HCT116 (cell line): Measurements from ENCODE around the gene QRSL1. TPM values are rescaled to one million over a fixed set of nuclear protein-coding genes. Genes with fewer than 3 reads are reported as not detected.

Experiments used
- ATAC-seq: fragments of 200-7000 bp; cut with Tn5 transposase; 2 replicates; pipeline ENCODE4 v1.9.1; 2020; ENCODE audit warnings: mild to moderate bottlenecking, moderate library complexity
- BruUV-seq: library from RNA; stranded (reverse); fragments of 400-500 nt; replicated peaks from 2 replicates; lab custom pipeline; 2021; lab: Mats Ljungman, UMichigan
- CTCF ChIA-PET: fragments of 300-600 bp; sonication (Branson Sonifier 250); formaldehyde crosslinking; loops from one replicate; lab custom pipeline; 2021; ENCODE audit warnings: antibody characterized with exemption; lab: Charles Lee
- POLR2A ChIA-PET: fragments of 300-600, 350-600 bp; sonication (Branson Sonifier 250); formaldehyde crosslinking; loops from one replicate; lab custom pipeline; 2021; ENCODE audit warnings: antibody characterized with exemption; lab: Charles Lee
- RAD21 ChIA-PET, 2 experiments: fragments of 300-600 bp; sonication (Branson Sonifier 250); formaldehyde crosslinking; loops; one replicate each; lab custom pipeline; 2023; ENCODE audit warnings: low total read pairs in 2 of 2; ENCODE audit not compliant: uncharacterized antibody in 2 of 2, unreplicated experiment in 2 of 2, low non-redundant PET in 1 of 2; lab: Charles Lee
- DNase-seq: peaks from one replicate; pipeline ENCODE4 v3.0.0-alpha.2; 2010; ENCODE audit warnings: low read depth, low spot score
- H2AFZ ChIP-seq: fragments of 200-600 bp; shearing (Covaris generic), sonication (generic); 2 replicates; pipeline ENCODE4 v1.6.1; 2017; ENCODE audit warnings: low read depth, mixed run types, mixed read lengths, antibody characterized with exemption, low read length; ENCODE audit not compliant: poor library complexity, severe bottlenecking
- H3K27ac ChIP-seq: 2 replicates; pipeline ENCODE4 v1.5.1; 2012; ENCODE audit warnings: low read depth, low read length
- H3K27me3 ChIP-seq: fragments of 200-600 bp; sonication (generic); 2 replicates; pipeline ENCODE4 v1.6.1; 2016; ENCODE audit warnings: mixed run types, low read length, mixed read lengths; ENCODE audit not compliant: insufficient read depth
- H3K36me3 ChIP-seq, 2 experiments: fragments of 200-500 bp in 1 of 2; fragments of 200-600 bp in 1 of 2; sonication (Bioruptor generic) in 1 of 2; sonication (generic) in 1 of 2; 2 replicates each; pipeline versions ENCODE4 v1.5.1 to v1.6.1; 2014 to 2016; ENCODE audit warnings: low read length in 2 of 2, inconsistent platforms in 1 of 2, mixed read lengths in 1 of 2, mixed run types in 1 of 2; ENCODE audit not compliant: insufficient read depth in 2 of 2, control insufficient read depth in 1 of 2
- H3K4me1 ChIP-seq, 2 experiments: fragments of 200-600 bp in 1 of 2; sonication (generic) in 1 of 2; 2 replicates each; pipeline versions ENCODE4 v1.5.1 to v1.6.1; 2012 to 2017; ENCODE audit warnings: low read length in 2 of 2, inconsistent platforms in 1 of 2, mild to moderate bottlenecking in 1 of 2, mixed read lengths in 1 of 2, mixed run types in 1 of 2, moderate library complexity in 1 of 2; ENCODE audit not compliant: insufficient read depth in 2 of 2, control insufficient read depth in 1 of 2
- H3K4me2 ChIP-seq: fragments of 200-600 bp; sonication (generic); 2 replicates; pipeline ENCODE4 v1.6.1; 2017; ENCODE audit warnings: mixed run types, low read length, mixed read lengths
- H3K4me3 ChIP-seq, 2 experiments: fragments of 200-600 bp in 1 of 2; sonication (generic) in 1 of 2; replicated peaks in 1 of 2; 2 replicates each; pipeline ENCODE4 v1.5.1; 2011 to 2016; ENCODE audit warnings: low read length in 2 of 2, control low read depth in 1 of 2, low read depth in 1 of 2, mild to moderate bottlenecking in 1 of 2, mixed read lengths in 1 of 2, mixed run types in 1 of 2
- H3K79me2 ChIP-seq: fragments of 200-600 bp; sonication (generic); 2 replicates; pipeline ENCODE4 v1.6.1; 2017; ENCODE audit warnings: mild to moderate bottlenecking, mixed run types, low read length, moderate library complexity, mixed read lengths; ENCODE audit not compliant: insufficient read depth
- H3K9ac ChIP-seq: fragments of 200-600 bp; sonication (generic); 2 replicates; pipeline ENCODE4 v1.6.1; 2016; ENCODE audit warnings: low read length, mixed read lengths
- H3K9me2 ChIP-seq: fragments of 200-600 bp; sonication (generic), shearing (Covaris generic); 2 replicates; pipeline ENCODE4 v1.6.1; 2017; ENCODE audit warnings: mixed run types, mild to moderate bottlenecking, moderate library complexity; ENCODE audit not compliant: insufficient read depth
- H3K9me3 ChIP-seq, 2 experiments: fragments of 200-500 bp in 1 of 2; fragments of 200-600 bp in 1 of 2; sonication (Bioruptor generic) in 1 of 2; sonication (generic) in 1 of 2; 2 replicates each; pipeline ENCODE4 v1.6.1; 2014 to 2017; ENCODE audit warnings: low read length in 2 of 2, mixed read lengths in 2 of 2, inconsistent platforms in 1 of 2, low read depth in 1 of 2, mild to moderate bottlenecking in 1 of 2, mixed run types in 1 of 2, moderate library complexity in 1 of 2; ENCODE audit not compliant: control insufficient read depth in 1 of 2, insufficient read depth in 1 of 2
- H4K20me1 ChIP-seq: fragments of 200-600 bp; sonication (generic), shearing (Covaris generic); 2 replicates; pipeline ENCODE4 v1.6.1; 2017; ENCODE audit warnings: mixed run types, mild to moderate bottlenecking, moderate library complexity; ENCODE audit not compliant: insufficient read depth
- CBX3 ChIP-seq: IDR thresholded peaks from 2 replicates; pipeline ENCODE4 v1.6.1; 2012; ENCODE audit warnings: low read depth
- CEBPB ChIP-seq: IDR thresholded peaks from 2 replicates; pipeline ENCODE4 v1.6.1; 2012; ENCODE audit warnings: low read depth
- EGR1 ChIP-seq: IDR thresholded peaks from 2 replicates; pipeline ENCODE4 v1.6.1; 2012; ENCODE audit warnings: low read depth
- EZH2 ChIP-seq: fragments of 200-600 bp; sonication (generic); IDR thresholded peaks from 2 replicates; pipeline ENCODE4 v1.6.1; 2017; ENCODE audit warnings: antibody characterized with exemption, mixed run types
- EZH2phosphoT487 ChIP-seq: fragments of 200-600 bp; IDR thresholded peaks from 2 replicates; pipeline ENCODE4 v1.6.1; 2018; ENCODE audit warnings: antibody characterized with exemption, borderline replicate concordance
- FOSL1 ChIP-seq: IDR thresholded peaks from 2 replicates; pipeline ENCODE4 v1.6.1; 2012; ENCODE audit warnings: low read depth
- POLR2A ChIP-seq: IDR thresholded peaks from 2 replicates; pipeline ENCODE4 v1.7.0; 2011; ENCODE audit warnings: borderline replicate concordance; ENCODE audit not compliant: insufficient read depth, insufficient read length; ENCODE audit errors: extremely low read depth
- POLR2AphosphoS5 ChIP-seq: IDR thresholded peaks from 2 replicates; pipeline ENCODE4 v1.6.1; 2011; ENCODE audit warnings: mild to moderate bottlenecking, low read depth, low read length, moderate library complexity
- RAD21 ChIP-seq: IDR thresholded peaks from 2 replicates; pipeline ENCODE4 v1.6.1; 2012; ENCODE audit warnings: low read depth, mild to moderate bottlenecking
- SP1 ChIP-seq: IDR thresholded peaks from 2 replicates; pipeline ENCODE4 v1.6.1; 2012; ENCODE audit warnings: low read depth
- TCF7L2 ChIP-seq: IDR thresholded peaks from 2 replicates; pipeline ENCODE4 v1.7.0; 2011; ENCODE audit warnings: borderline replicate concordance, inconsistent platforms; ENCODE audit not compliant: insufficient read depth, insufficient read length; ENCODE audit errors: extremely low read depth
- YY1 ChIP-seq: IDR thresholded peaks from 2 replicates; pipeline ENCODE4 v1.6.1; 2011; ENCODE audit warnings: low read length, low read depth, moderate library complexity, mild to moderate bottlenecking; ENCODE audit not compliant: insufficient replicate concordance; ENCODE audit errors: extremely low read depth
- ZNF274 ChIP-seq: fragments of 200-500 bp; sonication (Bioruptor generic); IDR thresholded peaks from 2 replicates; pipeline ENCODE4 v1.6.1; 2014; ENCODE audit warnings: mild to moderate bottlenecking, low read depth, low read length, inconsistent platforms
- intact Hi-C: fragments of 100-400 bp; cut with micrococcal nuclease; formaldehyde crosslinking; loops from 2 replicates; pipeline ENCODE4 v1.10.0; 2022
- total RNA-seq: library from RNA; stranded (reverse); gene quantifications from one replicate; pipeline ENCODE4 v1.2.1, GENCODE V29; 2021; ENCODE audit not compliant: unreplicated experiment
- TF ChIP-seq, protein P1 (sequence below): IDR thresholded peaks from 2 replicates; pipeline ENCODE4 v1.6.1; 2011; ENCODE audit warnings: mild to moderate bottlenecking, low read length, moderate library complexity; ENCODE audit not compliant: insufficient replicate concordance; ENCODE audit errors: extremely low read depth
- TF ChIP-seq, protein P2 (sequence below): IDR thresholded peaks from 2 replicates; pipeline ENCODE4 v1.6.1; 2012; ENCODE audit warnings: low read depth
- TF ChIP-seq, protein P3 (sequence below): IDR thresholded peaks from 2 replicates; pipeline ENCODE4 v1.6.1; 2012

Gene QRSL1
- total RNA-seq, 1 experiment from 2014 or later = 16.0 TPM

DNA sequence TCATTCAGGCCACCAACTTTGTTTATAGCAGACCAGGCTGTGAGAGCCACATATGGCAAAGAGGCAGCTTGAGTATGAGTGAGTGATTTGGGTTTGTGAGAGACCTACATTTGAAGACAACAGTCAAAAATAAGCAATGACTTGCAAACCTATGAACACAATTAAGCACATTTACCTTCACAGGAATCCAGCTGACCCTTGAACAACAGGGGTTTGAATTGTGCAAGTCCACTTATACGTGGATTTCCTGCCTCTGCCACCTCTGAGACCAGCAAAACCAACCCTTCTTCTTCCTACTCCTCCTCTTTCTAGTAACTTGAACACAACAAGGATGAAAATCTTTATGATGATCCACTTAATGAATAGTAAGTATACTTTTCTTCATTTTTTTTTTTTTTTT is 10.2 kb upstream of the QRSL1 start:
- RAD21 ChIA-PET = no interaction called here
- CTCF ChIA-PET = interaction anchor here (1.1 kb wide), 1 partner anchor 360 kb away, joined by 3 read pairs; no protein-coding TSS in a partner anchor
- H3K9ac ChIP-seq = no peak overlapping the region
- no peaks in the 10 kb centered on the region for H3K9me2 ChIP-seq
- H2AFZ ChIP-seq = no peak overlapping the region
- H4K20me1 ChIP-seq = no peaks in the 10 kb centered on the region; the same call in 1 of the 2 replicates
- no peaks in the 10 kb centered on the region for H3K36me3 ChIP-seq
- no peaks in the 10 kb centered on the region for H3K9me3 ChIP-seq
- ATAC-seq (no peak), DNase-seq (no peak)
- POLR2A ChIA-PET = no interaction called here
- H3K27ac ChIP-seq = no peak overlapping the region
- no peak overlapping the region for H3K4me2 ChIP-seq
- H3K79me2 ChIP-seq = no peaks in the 10 kb centered on the region
- no peaks in the 10 kb centered on the region for H3K4me1 ChIP-seq
- no TSS peak for BruUV-seq
- H3K27me3 ChIP-seq = no peaks in the 10 kb centered on the region
- TF ChIP-seq RAD21 = no peak
- TF ChIP-seq EZH2phosphoT487 = no peak
- no peak for TF ChIP-seq FOSL1
- TF ChIP-seq TCF7L2 = no peak
- TF ChIP-seq, protein P1, sequence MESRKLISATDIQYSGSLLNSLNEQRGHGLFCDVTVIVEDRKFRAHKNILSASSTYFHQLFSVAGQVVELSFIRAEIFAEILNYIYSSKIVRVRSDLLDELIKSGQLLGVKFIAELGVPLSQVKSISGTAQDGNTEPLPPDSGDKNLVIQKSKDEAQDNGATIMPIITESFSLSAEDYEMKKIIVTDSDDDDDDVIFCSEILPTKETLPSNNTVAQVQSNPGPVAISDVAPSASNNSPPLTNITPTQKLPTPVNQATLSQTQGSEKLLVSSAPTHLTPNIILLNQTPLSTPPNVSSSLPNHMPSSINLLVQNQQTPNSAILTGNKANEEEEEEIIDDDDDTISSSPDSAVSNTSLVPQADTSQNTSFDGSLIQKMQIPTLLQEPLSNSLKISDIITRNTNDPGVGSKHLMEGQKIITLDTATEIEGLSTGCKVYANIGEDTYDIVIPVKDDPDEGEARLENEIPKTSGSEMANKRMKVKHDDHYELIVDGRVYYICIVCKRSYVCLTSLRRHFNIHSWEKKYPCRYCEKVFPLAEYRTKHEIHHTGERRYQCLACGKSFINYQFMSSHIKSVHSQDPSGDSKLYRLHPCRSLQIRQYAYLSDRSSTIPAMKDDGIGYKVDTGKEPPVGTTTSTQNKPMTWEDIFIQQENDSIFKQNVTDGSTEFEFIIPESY = no peak
- TF ChIP-seq, protein P2, sequence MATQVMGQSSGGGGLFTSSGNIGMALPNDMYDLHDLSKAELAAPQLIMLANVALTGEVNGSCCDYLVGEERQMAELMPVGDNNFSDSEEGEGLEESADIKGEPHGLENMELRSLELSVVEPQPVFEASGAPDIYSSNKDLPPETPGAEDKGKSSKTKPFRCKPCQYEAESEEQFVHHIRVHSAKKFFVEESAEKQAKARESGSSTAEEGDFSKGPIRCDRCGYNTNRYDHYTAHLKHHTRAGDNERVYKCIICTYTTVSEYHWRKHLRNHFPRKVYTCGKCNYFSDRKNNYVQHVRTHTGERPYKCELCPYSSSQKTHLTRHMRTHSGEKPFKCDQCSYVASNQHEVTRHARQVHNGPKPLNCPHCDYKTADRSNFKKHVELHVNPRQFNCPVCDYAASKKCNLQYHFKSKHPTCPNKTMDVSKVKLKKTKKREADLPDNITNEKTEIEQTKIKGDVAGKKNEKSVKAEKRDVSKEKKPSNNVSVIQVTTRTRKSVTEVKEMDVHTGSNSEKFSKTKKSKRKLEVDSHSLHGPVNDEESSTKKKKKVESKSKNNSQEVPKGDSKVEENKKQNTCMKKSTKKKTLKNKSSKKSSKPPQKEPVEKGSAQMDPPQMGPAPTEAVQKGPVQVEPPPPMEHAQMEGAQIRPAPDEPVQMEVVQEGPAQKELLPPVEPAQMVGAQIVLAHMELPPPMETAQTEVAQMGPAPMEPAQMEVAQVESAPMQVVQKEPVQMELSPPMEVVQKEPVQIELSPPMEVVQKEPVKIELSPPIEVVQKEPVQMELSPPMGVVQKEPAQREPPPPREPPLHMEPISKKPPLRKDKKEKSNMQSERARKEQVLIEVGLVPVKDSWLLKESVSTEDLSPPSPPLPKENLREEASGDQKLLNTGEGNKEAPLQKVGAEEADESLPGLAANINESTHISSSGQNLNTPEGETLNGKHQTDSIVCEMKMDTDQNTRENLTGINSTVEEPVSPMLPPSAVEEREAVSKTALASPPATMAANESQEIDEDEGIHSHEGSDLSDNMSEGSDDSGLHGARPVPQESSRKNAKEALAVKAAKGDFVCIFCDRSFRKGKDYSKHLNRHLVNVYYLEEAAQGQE = no peak
- no peak for TF ChIP-seq EGR1
- no peak for TF ChIP-seq YY1
- TF ChIP-seq POLR2A = no peak
- no peak for TF ChIP-seq POLR2AphosphoS5
- TF ChIP-seq CEBPB = no peak
- no peak for TF ChIP-seq SP1
- no peak for TF ChIP-seq CBX3
- TF ChIP-seq EZH2 = no peak
- TF ChIP-seq, protein P3, sequence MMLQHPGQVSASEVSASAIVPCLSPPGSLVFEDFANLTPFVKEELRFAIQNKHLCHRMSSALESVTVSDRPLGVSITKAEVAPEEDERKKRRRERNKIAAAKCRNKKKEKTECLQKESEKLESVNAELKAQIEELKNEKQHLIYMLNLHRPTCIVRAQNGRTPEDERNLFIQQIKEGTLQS = no peak
- no peak for TF ChIP-seq ZNF274
- intact Hi-C loops = no loop called here
- H3K4me3 ChIP-seq = no peak overlapping the region
